ENCODE measurements around the gene NIM1K.

NIM1K gene

DNA sequence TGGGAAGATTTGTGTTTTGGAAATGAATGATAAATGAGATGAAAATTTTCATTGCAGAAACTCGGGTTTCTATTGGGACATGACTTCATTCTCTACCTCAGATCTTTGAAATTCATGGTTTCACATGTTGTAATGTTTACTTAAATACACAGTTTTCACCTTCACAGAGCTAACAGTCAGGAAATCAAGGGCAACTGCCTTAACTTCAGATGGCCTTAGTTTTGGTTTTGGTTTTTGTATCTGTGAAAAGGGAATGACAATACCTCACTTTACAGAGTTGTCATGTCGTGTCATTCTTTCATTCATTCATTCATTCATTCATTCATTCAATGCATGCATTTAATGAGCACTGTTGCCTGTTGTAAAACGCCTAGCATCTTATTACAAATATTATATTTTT, 41.9 kb downstream of the NIM1K start:
- DNase-seq (ENCODE audit: extremely low read depth, low read depth) = no peak
- H3K4me3 ChIP-seq (replicated peaks; ENCODE audit: low read depth, low read length) = no peak overlapping the region
- TF ChIP-seq CTCF (IDR thresholded peaks at IDR 0.05; ENCODE audit: low read depth, low read length, missing control alignments) = no peak

- H3K4me3 ChIP-seq (replicated peaks; ENCODE audit: low read depth, low read length) = no peak overlapping the region
- no peak for TF ChIP-seq CTCF (IDR thresholded peaks at IDR 0.05; ENCODE audit: low read depth, low read length, missing control alignments)
- no peak for DNase-seq (ENCODE audit: extremely low read depth, low read depth)
Observed at GRCh38 chr5:43236653-43237355, 44.8 kb downstream of the NIM1K start.

- no peak for DNase-seq (ENCODE audit: extremely low read depth, low read depth)
- no peak overlapping the region for H3K4me3 ChIP-seq (replicated peaks; ENCODE audit: low read depth, low read length)
- no peak for TF ChIP-seq CTCF (IDR thresholded peaks at IDR 0.05; ENCODE audit: low read depth, low read length, missing control alignments)
Observed at GRCh38 chr5:43242196-43242595, 50.2 kb downstream of the NIM1K start.

GRCh38 chr5:43243270-43243669, 51.2 kb downstream of the NIM1K start:
- TF ChIP-seq CTCF (IDR thresholded peaks at IDR 0.05; ENCODE audit: low read depth, low read length, missing control alignments) = no peak
- no peak overlapping the region for H3K4me3 ChIP-seq (replicated peaks; ENCODE audit: low read depth, low read length)
- no peak for DNase-seq (ENCODE audit: extremely low read depth, low read depth)

DNA sequence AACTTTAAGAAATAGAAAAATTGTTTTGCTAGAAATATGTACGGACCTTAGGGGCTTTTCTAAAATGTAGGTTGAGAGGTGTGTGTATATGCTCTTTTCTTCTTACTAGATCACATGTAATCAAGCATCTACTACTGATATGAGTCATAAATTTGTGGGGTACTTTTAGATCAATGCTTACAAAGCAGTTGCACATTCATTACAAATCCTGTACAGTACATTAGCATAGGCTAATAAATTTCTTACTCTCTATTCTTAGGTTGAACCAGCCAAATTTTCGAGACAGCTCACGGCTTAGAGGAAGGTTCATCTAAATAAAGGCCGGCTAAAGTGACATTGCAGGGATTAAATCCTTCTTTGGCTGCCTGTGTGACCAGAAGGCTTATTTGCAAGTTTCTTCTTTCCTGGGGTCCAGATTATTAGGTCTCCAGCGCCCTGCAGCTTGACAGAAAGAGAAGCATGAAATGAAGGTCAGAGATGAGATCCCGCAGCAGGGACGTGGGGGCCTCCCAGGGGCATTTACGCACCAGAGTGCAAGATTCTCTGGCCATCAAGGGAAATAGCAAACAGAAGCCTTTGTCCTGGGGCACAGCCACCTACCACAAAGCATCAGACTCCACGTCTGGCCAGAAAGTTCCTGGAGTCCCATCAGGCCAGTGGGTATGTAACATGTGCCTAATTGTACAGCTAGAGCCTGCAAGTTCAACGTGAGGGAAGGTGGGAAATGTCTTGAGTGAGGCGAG, 53.0 kb downstream of the NIM1K start:
- no peak for DNase-seq (ENCODE audit: extremely low read depth, low read depth)
- no peak overlapping the region for H3K4me3 ChIP-seq (replicated peaks; ENCODE audit: low read depth, low read length)
- no peak for TF ChIP-seq CTCF (IDR thresholded peaks at IDR 0.05; ENCODE audit: low read depth, low read length, missing control alignments)

- DNase-seq (ENCODE audit: extremely low read depth, low read depth) = no peak
- H3K4me3 ChIP-seq (replicated peaks; ENCODE audit: low read depth, low read length) = no peak overlapping the region
- no peak for TF ChIP-seq CTCF (IDR thresholded peaks at IDR 0.05; ENCODE audit: low read depth, low read length, missing control alignments)
Observed at GRCh38 chr5:43245724-43246385, 53.8 kb downstream of the NIM1K start.

Measured in HFF-Myc (cell line).